H9 (cell line): ENCODE data around the gene SOCS7. TPM values are rescaled to one million over a fixed set of nuclear protein-coding genes. Genes with fewer than 3 reads are reported as not detected.

ENCODE experiments used
- DNase-seq: peaks from one replicate; pipeline ENCODE4 v3.0.0-alpha.2; 2017
- H2AFZ ChIP-seq: one replicate; pipeline ENCODE4 v1.6.1; 2013; ENCODE audit warnings: mild to moderate bottlenecking, low read length, control low read depth, moderate library complexity
- H2AK5ac ChIP-seq: 2 replicates; pipeline ENCODE4 v1.6.1; 2013; ENCODE audit warnings: low read length, control low read depth, mixed read lengths; ENCODE audit not compliant: insufficient read length
- H2BK120ac ChIP-seq: one replicate; pipeline ENCODE4 v1.6.1; 2013; ENCODE audit warnings: low read depth, mild to moderate bottlenecking, low read length, control low read depth, inconsistent platforms; ENCODE audit not compliant: poor library complexity, severe bottlenecking
- H2BK12ac ChIP-seq: 2 replicates; pipeline ENCODE4 v1.6.1; 2013; ENCODE audit warnings: low read length, control low read depth, mixed read lengths, low read depth; ENCODE audit not compliant: insufficient read length
- H2BK15ac ChIP-seq: 2 replicates; pipeline ENCODE4 v1.6.1; 2013; ENCODE audit warnings: low read depth, low read length, control low read depth
- H2BK20ac ChIP-seq: one replicate; pipeline ENCODE4 v1.6.1; 2013; ENCODE audit warnings: low read depth, mild to moderate bottlenecking, low read length, control low read depth, inconsistent platforms; ENCODE audit not compliant: poor library complexity, severe bottlenecking
- H2BK5ac ChIP-seq: 2 replicates; pipeline ENCODE4 v1.6.1; 2013; ENCODE audit warnings: low read length, control low read depth, mixed read lengths; ENCODE audit not compliant: insufficient read length
- H3K14ac ChIP-seq: 2 replicates; pipeline ENCODE4 v1.6.1; 2013; ENCODE audit warnings: low read length, control low read depth; ENCODE audit not compliant: insufficient read depth
- H3K18ac ChIP-seq: 2 replicates; pipeline ENCODE4 v1.6.1; 2013; ENCODE audit warnings: low read depth, mild to moderate bottlenecking, mixed read lengths, low read length, control low read depth; ENCODE audit not compliant: insufficient read length
- H3K23ac ChIP-seq: 2 replicates; pipeline ENCODE4 v1.6.1; 2013; ENCODE audit warnings: low read length, control low read depth, mixed read lengths, low read depth; ENCODE audit not compliant: insufficient read length
- H3K23me2 ChIP-seq: 2 replicates; pipeline ENCODE4 v1.6.1; 2013; ENCODE audit warnings: low read depth, mild to moderate bottlenecking, mixed read lengths, low read length, control low read depth; ENCODE audit not compliant: insufficient read length, poor library complexity, severe bottlenecking
- H3K27ac ChIP-seq: 2 replicates; pipeline ENCODE4 v1.5.1; 2013; ENCODE audit warnings: low read length, control low read depth, mixed read lengths, low read depth; ENCODE audit not compliant: insufficient read length
- H3K27me3 ChIP-seq: 2 replicates; pipeline ENCODE4 v1.6.1; 2013; ENCODE audit warnings: low read length, control low read depth, inconsistent platforms; ENCODE audit not compliant: insufficient read depth
- H3K4ac ChIP-seq: 2 replicates; pipeline ENCODE4 v1.6.1; 2013; ENCODE audit warnings: low read depth, mild to moderate bottlenecking, control low read depth, inconsistent platforms, low read length, moderate library complexity
- H3K4me1 ChIP-seq: 2 replicates; pipeline ENCODE4 v1.6.1; 2013; ENCODE audit warnings: low read length, control low read depth, inconsistent platforms; ENCODE audit not compliant: insufficient read depth
- H3K4me2 ChIP-seq: 2 replicates; pipeline ENCODE4 v1.6.1; 2013; ENCODE audit warnings: low read length, control low read depth, mixed read lengths; ENCODE audit not compliant: insufficient read length, insufficient read depth
- H3K56ac ChIP-seq: 2 replicates; pipeline ENCODE4 v1.6.1; 2013; ENCODE audit warnings: low read depth, mild to moderate bottlenecking, mixed read lengths, low read length, control low read depth; ENCODE audit not compliant: insufficient read length
- H3K79me1 ChIP-seq: 2 replicates; pipeline ENCODE4 v1.6.1; 2013; ENCODE audit warnings: low read depth, mild to moderate bottlenecking, moderate library complexity, low read length, control low read depth, inconsistent platforms; ENCODE audit not compliant: insufficient read depth, poor library complexity, severe bottlenecking
- H3K79me2 ChIP-seq: 2 replicates; pipeline ENCODE4 v1.6.1; 2013; ENCODE audit warnings: low read length, control low read depth, inconsistent platforms; ENCODE audit not compliant: insufficient read depth
- H3K9ac ChIP-seq: 2 replicates; pipeline ENCODE4 v1.6.1; 2013; ENCODE audit warnings: low read length, control low read depth, mixed read lengths; ENCODE audit not compliant: insufficient read length; ENCODE audit errors: extremely low read depth
- H3K9me3 ChIP-seq: one replicate; pipeline ENCODE4 v1.6.1; 2013; ENCODE audit warnings: low read depth, low read length, inconsistent platforms; ENCODE audit not compliant: control insufficient read depth
- H3T11ph ChIP-seq: one replicate; pipeline ENCODE4 v1.6.1; 2013; ENCODE audit warnings: mild to moderate bottlenecking, low read length, control low read depth, inconsistent platforms
- H4K20me1 ChIP-seq: one replicate; pipeline ENCODE4 v1.6.1; 2013; ENCODE audit not compliant: control insufficient read depth, insufficient read length, insufficient read depth
- H4K5ac ChIP-seq: 2 replicates; pipeline ENCODE4 v1.6.1; 2013; ENCODE audit warnings: low read depth, mild to moderate bottlenecking, mixed read lengths, low read length, control low read depth; ENCODE audit not compliant: insufficient read length
- H4K8ac ChIP-seq: replicated peaks from 2 replicates; pipeline ENCODE4 v1.6.1; 2013; ENCODE audit warnings: low read length, control low read depth, mixed read lengths, low read depth; ENCODE audit not compliant: insufficient read length
- H4K91ac ChIP-seq: 2 replicates; pipeline ENCODE4 v1.6.1; 2013; ENCODE audit warnings: low read depth, mild to moderate bottlenecking, moderate library complexity, mixed read lengths, low read length, control low read depth; ENCODE audit not compliant: insufficient read length
- H3K27ac Mint-ChIP-seq, 3 experiments: 2 replicates in 2 of 3; 3 replicates in 1 of 3; pipeline ENCODE4 v1.8.0; 2020 to 2021; ENCODE audit warnings: mixed read lengths in 3 of 3, mild to moderate bottlenecking in 1 of 3, moderate library complexity in 1 of 3
- H3K27me3 Mint-ChIP-seq: 2 replicates; pipeline ENCODE4 v1.8.0; 2021; ENCODE audit warnings: low read depth, mild to moderate bottlenecking, moderate library complexity, mixed read lengths
- H3K36me3 Mint-ChIP-seq, 3 experiments: 2 replicates in 2 of 3; 3 replicates in 1 of 3; pipeline ENCODE4 v1.8.0; 2020 to 2021; ENCODE audit warnings: low read depth in 3 of 3, mixed read lengths in 3 of 3; ENCODE audit not compliant: insufficient read depth in 1 of 3
- H3K4me1 Mint-ChIP-seq, 2 experiments: 2 replicates each; pipeline ENCODE4 v1.8.0; 2020; ENCODE audit warnings: mixed read lengths in 2 of 2
- H3K4me3 Mint-ChIP-seq, 2 experiments: 2 replicates in 1 of 2; 3 replicates in 1 of 2; pipeline ENCODE4 v1.8.0; 2020 to 2021; ENCODE audit warnings: mild to moderate bottlenecking in 2 of 2, mixed read lengths in 2 of 2, moderate library complexity in 1 of 2
- H3K9me3 Mint-ChIP-seq, 2 experiments: 2 replicates in 1 of 2; 3 replicates in 1 of 2; pipeline ENCODE4 v1.8.0; 2020; ENCODE audit warnings: mild to moderate bottlenecking in 2 of 2, mixed read lengths in 2 of 2, moderate library complexity in 1 of 2
- CTCF ChIP-seq: fragments of 200-600 bp; sonication (generic); conservative IDR thresholded peaks from 3 replicates; pipeline ENCODE4 v1.8.0; 2021; ENCODE audit warnings: antibody characterized with exemption, mild to moderate bottlenecking
- WGBS: extraction: QIAGEN DNeasy Blood & Tissue Kit; methylation state at CpG from one replicate; pipeline ENCODE4 v1.1.7; 2013; ENCODE audit warnings: missing lambda C conversion rate, low lambda C conversion rate, mixed read lengths; ENCODE audit not compliant: insufficient read length; ENCODE audit errors: extremely low coverage; 5-methylcytosine and 5-hydroxymethylcytosine counted together
- total RNA-seq: library from RNA; stranded (reverse); gene quantifications from 2 replicates; pipeline ENCODE4 v1.2.1, GENCODE V29; 2021

The SOCS7 gene
- total RNA-seq, 1 experiment from 2014 or later, result 31.0 TPM

GRCh38 chr17:38435795-38436194, 84.2 kb downstream of the SOCS7 start:
- Histone ChIP-seq H3K18ac (no peak overlapping the region), H3K23me2 (no peaks in the 10 kb centered on the region), H2BK5ac (no peak overlapping the region), H3K56ac (no peak overlapping the region), H2AK5ac (no peak overlapping the region), H3K79me1 (peaks cover 2% of the 10 kb centered on the region), H2BK15ac (no peak overlapping the region), H3K79me2 (peaks cover 18% of the 10 kb centered on the region; the same call in 1 of the 2 replicates), H3K4ac (no peak overlapping the region), H3K4me2 (no peak overlapping the region), H3K23ac (no peak overlapping the region), H3K4me1 (peaks cover 2% of the 10 kb centered on the region; the same call in 1 of the 2 replicates), H2BK20ac (no peak overlapping the region), H3K27me3 (no peaks in the 10 kb centered on the region), H4K91ac (no peak overlapping the region), H3K9ac (no peak overlapping the region), H2BK120ac (no peak overlapping the region), H4K20me1 (no peaks in the 10 kb centered on the region), H4K8ac (no peak overlapping the region), H3K9me3 (no peaks in the 10 kb centered on the region), H3T11ph (no peak overlapping the region), H2BK12ac (no peak overlapping the region), H2AFZ (no peak overlapping the region), H4K5ac (no peak overlapping the region), H3K14ac (no peak overlapping the region; the same call in 1 of the 2 replicates), H3K27ac (no peak overlapping the region)
- Mint-ChIP-seq H3K27ac (peak overlapping the region in 2 of 3 experiments; percentile 23 to 72; a peak in 4 of 7 replicates), H3K36me3 (peaks cover 4 to 19% (median 5%) of the 10 kb centered on the region in 3 experiments; a peak in 6 of 7 replicates), H3K4me3 (peak overlapping the region in 1 of 2 experiments; percentile 8; a peak in 1 of 5 replicates), H3K9me3 (no peaks in the 10 kb centered on the region), H3K4me1 (peaks cover 51 to 52% of the 10 kb centered on the region in 2 experiments), H3K27me3 (no peaks in the 10 kb centered on the region)
- DNase-seq, result peak; percentile 47
- WGBS, result no CpG with 5 or more reads among the region's 9 CpGs
- TF ChIP-seq CTCF, result no peak
